GM12801 (cell line): ENCODE results near the gene NRARP.

Experiments
- TF ChIP-seq, protein P1 (sequence below): IDR thresholded peaks from one replicate; pipeline ENCODE4 v1.5.1; 2011; ENCODE audit warnings: control low read depth; ENCODE audit not compliant: insufficient read length; ENCODE audit errors: extremely low read depth

NRARP gene

DNA sequence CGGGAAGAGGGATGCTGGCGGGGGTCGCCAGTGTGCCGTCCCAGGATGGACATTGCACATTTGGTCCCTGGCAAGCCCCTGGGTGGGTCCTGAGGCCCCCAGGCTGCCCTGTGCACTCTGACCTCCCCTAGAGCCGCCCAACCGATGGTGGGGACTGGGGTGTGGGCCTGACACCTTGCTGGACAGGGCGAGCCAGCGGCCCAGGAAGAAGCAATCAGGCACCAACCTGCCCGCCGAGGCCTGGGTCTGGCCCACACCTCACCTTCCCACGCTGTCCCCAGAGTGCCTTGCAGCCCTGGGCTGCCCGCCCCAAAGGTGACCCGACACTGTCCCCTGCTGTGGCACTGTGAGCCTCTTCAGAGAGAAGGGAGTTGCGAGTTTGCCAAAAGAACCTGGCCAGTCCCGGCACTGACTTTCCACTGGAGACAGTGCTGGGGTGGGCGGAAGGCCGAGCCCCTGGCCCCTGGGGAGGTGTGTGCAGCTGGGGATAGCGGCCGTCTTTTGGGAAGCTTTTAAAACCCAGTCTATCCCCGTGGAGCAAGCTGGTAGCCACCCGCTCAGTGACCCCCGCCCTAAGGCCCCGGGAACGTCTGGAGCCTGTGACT lies 12.0 kb upstream of the NRARP start:
- TF ChIP-seq, protein P1, sequence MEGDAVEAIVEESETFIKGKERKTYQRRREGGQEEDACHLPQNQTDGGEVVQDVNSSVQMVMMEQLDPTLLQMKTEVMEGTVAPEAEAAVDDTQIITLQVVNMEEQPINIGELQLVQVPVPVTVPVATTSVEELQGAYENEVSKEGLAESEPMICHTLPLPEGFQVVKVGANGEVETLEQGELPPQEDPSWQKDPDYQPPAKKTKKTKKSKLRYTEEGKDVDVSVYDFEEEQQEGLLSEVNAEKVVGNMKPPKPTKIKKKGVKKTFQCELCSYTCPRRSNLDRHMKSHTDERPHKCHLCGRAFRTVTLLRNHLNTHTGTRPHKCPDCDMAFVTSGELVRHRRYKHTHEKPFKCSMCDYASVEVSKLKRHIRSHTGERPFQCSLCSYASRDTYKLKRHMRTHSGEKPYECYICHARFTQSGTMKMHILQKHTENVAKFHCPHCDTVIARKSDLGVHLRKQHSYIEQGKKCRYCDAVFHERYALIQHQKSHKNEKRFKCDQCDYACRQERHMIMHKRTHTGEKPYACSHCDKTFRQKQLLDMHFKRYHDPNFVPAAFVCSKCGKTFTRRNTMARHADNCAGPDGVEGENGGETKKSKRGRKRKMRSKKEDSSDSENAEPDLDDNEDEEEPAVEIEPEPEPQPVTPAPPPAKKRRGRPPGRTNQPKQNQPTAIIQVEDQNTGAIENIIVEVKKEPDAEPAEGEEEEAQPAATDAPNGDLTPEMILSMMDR: no peak

DNA sequence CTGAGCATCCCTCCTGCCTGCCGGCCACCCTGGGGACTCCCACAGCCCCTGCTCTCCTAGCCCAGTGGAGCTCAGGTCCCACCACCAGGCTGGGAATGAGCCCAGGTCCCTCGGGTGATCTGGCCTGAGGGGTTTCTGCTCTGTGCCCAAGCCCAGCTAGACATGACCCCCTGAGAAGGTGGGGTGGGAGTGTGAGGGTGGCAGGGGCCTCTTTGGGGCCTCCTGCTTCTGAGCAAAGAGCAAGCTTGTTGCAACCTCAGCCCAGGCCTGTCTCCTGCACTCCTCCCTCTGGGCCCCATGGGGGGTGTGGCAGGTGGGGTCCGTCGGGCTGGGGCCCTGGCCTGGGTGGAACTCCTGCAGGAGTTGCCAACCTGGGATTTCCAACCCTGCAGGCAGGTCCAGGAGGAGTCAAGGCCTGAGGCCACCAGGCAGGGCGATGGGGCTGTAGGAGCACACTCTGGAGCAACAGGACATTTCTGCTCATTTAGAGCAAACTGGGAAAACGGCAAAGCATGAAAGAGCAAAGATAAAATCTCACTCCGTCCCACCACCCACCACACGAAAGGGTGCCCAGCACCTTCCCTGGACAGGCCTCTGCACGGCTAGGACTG lies 11.4 kb upstream of the NRARP start:
- TF ChIP-seq, protein P1: no peak

DNA sequence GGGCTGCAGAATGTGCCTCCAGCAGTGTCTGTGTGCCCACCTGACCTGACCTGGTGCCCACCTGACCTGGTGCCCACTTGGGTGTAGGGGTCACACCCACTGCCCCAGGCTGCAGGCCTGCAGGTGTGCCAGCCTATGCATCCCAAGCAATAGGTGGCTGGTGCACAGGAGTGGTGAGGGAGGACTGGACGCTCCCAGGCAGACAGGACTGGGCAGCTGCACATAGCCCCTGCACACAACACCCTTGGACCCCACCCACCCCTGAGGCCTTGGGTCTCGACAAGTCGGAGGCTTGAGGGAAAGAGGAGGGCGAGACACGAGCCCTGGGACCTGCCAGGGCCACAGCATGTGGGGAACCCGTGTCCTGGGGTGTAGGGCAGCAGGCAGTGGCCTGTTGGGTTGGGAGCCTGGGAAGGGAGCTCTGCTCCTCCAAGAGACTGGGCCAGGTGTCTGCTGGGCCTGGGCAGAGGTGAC lies 10.8 kb upstream of the NRARP start:
- TF ChIP-seq, protein P1: no peak

DNA sequence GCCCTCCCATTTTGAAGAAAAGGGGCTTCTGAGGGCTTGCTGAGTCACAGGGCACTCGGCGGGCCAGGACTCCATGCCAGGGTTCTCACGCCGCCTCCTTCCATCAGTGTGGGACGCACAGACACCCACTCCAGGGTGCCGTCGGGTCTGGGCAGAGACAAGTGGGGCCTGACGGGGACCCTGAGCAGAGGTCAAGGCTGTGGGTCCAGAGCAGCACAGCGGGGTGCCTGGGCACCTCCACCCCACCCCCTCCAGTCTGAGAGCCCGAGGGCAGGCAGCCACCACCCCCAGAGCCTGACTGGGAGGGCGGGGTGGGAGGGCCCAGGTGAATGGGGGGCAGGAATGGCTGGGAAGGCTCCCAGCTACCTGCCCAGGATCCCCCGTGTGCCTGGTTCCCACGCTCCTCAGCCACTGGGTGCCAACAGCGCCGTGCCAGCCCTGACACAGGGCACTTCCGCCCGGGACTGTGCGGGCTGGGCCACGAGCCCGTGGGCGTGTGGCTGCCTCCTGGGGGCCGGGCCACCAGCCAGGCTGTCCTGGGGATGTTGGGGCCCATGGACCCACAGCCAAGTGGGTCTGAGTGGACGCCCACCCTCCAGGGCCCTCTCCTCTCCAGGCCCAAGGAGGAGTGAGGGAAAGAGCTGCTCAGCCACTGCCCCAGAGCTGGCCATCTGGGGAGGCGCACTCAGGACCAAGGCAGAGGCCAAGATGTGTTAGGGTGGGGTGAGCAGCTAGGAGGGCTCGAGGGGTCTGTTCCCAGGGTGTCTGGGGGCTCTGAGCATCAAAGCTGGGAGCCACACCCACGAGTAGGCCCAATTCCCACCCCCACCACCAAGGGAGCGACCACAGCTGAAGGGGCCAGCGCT lies 10.1 kb upstream of the NRARP start:
- TF ChIP-seq, protein P1: no peak

DNA sequence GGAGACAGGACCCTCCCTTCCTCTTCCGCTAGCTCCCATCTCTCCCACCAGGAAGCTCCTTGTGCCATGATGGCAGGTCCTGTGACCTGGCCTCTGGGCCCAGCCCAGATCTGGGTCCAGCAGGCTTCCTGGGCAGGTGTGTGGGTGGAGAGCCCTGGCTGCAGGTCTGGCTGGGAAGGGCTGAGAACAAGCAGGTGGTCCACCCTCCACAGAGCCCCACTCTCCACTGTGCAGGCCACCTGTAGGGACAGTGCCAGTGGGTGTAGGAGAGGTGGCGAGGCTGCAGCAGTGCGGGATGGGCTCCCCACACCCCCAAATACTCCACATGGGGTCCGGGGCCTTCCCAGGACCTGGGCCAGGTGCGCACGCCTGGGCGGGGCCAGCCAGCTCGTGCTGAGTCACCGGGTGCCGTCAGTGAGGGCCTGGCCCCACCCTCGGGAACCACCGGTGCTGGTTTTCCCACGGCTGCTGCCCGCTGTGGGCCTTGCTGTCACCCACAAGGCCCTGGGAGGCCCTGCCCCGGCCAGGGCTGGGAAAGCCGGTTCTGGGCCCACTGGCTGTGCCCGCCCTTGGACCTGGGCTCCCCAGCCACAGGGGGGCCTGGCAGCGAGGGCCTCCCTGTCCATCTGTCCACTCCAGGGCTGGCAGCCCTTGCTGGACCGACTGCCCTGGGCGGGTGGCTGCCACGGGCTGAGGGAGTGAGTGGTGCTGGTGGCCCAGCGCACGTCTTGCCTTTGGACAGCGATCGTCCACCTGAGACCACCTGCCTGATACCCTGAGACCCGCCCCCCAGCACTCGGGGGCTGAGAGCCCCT lies 9.3 kb upstream of the NRARP start:
- TF ChIP-seq, protein P1: no peak

DNA sequence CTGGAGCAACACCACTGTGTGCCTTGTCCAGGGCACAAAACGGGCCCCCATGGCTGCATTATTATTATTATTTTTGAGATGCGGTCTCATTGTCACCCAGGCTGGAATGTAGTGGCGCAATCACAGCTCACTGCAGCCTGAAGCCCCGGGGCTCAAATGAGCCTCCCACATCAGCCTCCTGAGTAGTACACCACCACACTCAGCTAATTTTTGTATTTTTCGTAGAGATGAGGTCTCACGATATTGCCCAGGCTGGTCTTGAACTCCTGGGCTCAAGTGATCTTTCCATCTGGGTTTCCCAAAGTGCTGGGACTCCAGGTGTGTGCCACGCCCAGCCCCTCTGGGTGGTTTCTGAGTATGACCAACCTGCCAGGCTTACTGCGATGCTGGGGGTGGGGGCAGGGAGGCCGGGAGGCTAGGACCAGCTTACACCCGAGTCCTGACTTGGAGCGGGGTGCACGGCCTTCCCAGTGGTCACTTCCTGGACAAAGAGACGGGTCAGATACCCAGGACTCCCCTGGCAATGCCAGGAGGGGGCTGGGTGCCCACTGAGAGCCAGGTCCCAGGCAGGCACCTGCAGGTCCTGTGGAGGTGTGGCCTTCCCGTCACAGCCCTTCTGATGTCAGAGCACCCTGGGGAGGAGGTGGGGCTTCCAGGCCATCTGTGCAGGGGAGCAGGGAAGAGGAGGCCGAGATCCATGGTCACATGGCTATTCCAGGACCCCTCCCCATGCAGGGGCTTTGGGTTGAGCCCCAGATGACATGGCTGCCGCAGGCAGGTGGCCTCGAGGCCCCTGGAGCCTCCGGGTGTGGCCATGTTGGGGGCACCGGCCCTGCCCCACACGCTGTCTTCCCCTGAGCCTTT lies 8.3 kb upstream of the NRARP start:
- TF ChIP-seq, protein P1: no peak
